HuH-7.5 (cell line): ENCODE measurements around the gene CECR2.
"Not testable (repeated sequence)": the region's sequence is repeated elsewhere in the genome, so short reads cannot be mapped to it uniquely, and the experiment has no call there.

Source experiments
- DNase-seq: peaks from one replicate; pipeline ENCODE4 v3.0.0; 2011; ENCODE audit warnings: low spot score

Gene CECR2

GRCh38 chr22:17514084-17514483 is 144.8 kb downstream of the CECR2 start:
- DNase-seq: no peak

DNA sequence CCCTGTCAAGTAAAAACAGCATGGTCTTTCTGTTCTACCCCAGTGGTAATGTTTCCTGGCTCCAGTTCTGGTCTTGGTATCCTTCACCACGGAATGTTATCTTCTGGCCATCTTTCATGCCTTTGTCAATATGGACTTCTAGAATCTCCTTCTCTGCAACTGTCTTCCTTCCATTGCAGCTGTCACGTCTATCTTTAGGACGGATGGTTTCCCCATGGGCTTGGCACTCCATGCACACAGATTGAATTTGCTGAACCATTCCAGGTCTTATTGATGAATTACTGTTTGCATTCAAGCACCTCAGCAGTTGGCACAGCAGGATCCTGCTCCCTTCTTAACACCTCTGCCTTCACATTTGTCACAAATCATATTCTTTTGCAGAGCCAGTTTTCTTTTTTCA is 149.1 kb downstream of the CECR2 start:
- no peak for DNase-seq

DNA sequence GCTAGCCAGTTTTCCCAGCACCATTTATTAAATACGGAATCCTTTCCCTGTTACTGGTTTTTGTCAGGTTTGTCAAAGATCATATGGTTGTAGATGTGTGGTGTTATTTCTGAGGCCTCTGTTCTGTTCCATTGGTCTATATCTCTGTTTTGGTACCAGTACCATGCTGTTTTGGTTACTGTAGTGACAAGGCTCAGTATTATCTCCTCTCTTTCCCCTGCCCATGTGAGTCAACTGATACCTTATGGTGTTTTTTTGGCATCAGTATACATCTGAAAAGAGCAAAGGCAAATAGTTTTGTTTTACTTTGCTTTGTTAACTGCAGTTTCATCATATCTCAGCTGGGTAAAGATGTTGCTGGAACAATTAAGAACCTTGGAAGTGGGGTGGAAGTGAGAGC is 152.7 kb downstream of the CECR2 start:
- DNase-seq: not testable (repeated sequence)

- no peak for DNase-seq
Observed at GRCh38 chr22:17523925-17524324, 154.7 kb downstream of the CECR2 start.

GRCh38 chr22:17536269-17536668 is 167.0 kb downstream of the CECR2 start:
- DNase-seq: no peak

DNA sequence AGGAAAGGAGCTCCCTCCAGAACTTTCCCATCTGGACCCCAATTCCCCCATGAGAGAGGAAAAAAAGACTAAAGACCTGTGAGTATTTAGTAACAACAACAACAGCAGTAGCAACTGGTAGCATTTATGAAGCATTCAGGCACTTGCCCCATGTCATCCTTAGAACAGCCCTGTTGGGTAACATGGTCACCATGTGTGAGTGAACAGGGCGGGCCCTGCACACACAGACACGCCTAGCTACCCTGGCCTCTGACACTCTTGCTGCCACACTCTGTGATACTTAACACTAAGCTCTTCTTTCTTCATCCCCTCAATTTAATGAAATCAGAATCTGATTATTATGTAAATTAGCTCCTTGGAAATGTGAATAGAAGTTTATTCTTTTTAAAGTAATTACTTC is 167.9 kb downstream of the CECR2 start:
- DNase-seq: no peak

GRCh38 chr22:17540481-17540880 is 171.2 kb downstream of the CECR2 start:
- no peak for DNase-seq

DNA sequence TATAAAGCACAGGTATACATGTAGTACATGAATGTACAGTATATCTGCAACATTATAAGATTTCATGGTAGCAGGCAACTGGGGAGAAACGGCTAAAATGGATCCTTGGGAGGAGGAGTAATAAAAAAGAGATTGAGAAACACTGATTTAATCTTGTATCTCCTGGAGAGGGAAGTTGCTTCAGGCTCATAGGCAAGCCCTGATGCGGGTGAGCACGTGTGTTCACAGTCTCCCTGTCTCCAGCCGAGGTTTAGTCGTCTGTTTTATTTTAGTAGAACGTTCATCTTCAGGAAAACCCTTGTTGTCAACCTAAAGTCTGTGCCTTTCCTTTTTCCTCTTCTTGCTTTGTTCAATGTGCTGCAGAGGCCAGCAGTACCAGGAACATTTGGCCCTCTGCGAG is 172.2 kb downstream of the CECR2 start:
- no peak for DNase-seq

- DNase-seq: no peak
Observed at GRCh38 chr22:17542452-17542851, 173.2 kb downstream of the CECR2 start.

- DNase-seq: no peak
Observed at GRCh38 chr22:17548010-17548755, 178.9 kb downstream of the CECR2 start.

GRCh38 chr22:17548756-17549035 is 179.4 kb downstream of the CECR2 start:
- no peak for DNase-seq

DNA sequence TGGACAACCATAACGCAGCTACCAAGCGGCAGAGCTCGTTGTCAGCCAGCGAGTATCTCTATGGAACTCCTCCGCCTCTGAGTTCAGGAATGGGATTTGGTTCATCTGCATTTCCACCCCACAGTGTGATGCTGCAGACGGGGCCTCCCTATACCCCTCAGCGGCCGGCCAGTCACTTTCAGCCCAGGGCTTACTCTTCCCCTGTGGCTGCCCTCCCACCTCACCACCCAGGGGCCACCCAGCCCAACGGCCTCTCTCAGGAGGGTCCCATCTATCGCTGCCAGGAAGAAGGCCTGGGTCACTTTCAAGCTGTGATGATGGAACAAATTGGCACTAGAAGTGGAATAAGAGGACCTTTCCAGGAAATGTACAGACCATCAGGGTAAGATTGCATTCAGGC is 179.9 kb downstream of the CECR2 start:
- DNase-seq: no peak

- DNase-seq: no peak
Observed at GRCh38 chr22:17549655-17550054, 180.4 kb downstream of the CECR2 start.

DNA sequence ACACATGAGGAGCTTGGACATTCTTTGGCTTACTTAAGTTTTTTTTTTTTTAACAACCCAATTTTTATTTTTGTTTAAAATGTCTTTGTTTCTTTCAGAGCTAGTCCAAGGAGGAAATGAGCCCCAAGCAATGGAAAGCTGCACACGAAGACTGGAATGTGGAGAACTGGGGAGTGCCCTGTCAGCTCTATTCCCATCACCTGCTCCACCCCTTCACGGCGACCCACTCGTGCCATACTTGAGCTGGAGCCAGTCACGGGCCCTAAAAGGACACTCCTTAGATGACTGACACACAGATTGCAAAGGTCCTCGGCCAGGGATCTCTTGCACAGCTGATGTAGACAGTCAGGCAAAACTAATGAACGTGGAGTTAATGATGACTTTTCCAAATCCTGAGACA is 183.5 kb downstream of the CECR2 start:
- DNase-seq: no peak

DNA sequence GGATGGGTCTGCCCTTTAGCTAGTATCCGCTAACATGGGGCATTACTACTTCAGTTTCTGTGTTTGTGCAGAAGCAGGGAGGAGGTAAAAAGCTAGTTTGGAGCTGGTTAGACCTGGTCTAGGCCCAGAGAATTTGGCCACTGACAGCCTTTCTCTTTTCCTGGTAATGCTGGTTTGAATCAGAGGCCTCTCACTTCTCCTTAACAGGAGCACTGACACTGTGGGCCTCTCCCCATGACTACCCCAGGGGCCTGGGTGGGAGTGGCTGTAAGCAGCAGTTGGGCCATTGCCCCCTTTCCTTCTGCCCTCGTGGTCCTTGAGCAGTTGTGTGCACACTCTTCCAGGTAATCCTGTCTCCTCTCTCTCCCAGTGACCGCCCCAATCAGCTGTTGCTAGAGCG is 185.6 kb downstream of the CECR2 start:
- DNase-seq: no peak

GRCh38 chr22:17559188-17559587 is 189.9 kb downstream of the CECR2 start:
- DNase-seq: no peak

- DNase-seq: peak; percentile 71
Observed at GRCh38 chr22:17562906-17563870, 193.9 kb downstream of the CECR2 start, which contains the start of gene SLC25A18. TSS of gene SLC25A18 (plus strand) at chr22:17563498. CDS start at chr22:17579945, 16,447 bp downstream.

- no peak for DNase-seq
Observed at GRCh38 chr22:17563936-17564391, 194.7 kb downstream of the CECR2 start.

DNA sequence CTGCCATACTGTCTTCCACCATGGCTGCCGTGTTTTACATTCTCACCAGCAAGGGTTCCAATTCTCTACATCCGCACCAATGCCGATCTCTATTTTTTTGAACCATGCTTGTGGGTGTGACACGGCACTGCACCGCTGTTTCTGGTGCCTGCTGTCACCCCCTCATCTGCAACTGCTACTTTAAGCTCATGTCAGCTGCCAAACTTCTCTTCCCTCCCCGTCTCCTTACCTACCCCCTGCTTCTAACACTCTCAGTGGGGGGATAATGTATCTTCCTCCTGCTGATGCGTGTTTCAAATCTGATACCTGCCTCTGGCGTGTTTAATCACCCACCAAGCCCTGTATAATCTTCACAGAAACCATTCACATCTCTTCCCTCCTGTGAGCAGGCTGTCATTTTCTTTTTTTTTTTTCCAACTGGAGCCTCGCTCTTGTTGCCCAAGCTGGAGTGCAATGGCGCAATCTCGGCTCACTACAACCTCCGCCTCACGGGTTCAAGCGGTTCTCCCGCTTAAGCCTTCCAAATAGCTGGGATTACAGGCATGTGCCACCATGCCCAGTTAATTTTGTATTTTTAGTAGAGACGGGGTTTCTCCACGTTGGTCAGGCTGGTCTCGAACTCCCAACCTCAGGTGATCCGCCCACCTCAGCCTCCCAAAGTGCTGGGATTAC is 196.9 kb downstream of the CECR2 start:
- DNase-seq: not testable (repeated sequence)

GRCh38 chr22:17566776-17567175 is 197.5 kb downstream of the CECR2 start:
- DNase-seq: no peak

DNA sequence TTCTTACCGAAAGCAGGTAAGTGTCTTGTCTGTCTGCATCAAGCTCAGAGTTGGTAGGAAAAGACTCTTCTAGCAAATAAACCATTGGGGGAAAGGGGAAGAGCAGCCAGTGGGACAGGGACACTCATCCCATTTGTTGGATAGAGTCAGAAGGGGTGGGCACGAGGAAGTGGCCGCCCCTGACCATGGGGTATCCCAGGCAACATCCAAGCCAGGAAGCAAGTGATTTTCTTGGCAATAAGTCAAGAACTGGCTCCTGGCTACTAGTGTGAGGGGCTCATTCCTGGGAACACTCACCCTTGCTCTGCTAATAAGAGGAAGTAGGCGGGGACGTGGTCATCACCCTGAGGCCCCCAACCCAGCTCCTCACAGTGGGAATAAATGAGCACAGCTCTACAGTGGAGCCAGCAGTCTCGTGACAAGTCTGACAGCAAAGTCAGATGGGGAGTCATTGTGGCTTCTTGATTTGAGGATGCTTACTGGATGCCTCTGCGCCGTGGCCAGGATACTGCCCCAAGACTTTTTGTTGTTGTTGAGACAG is 200.8 kb downstream of the CECR2 start:
- no peak for DNase-seq
